ENCODE data around the gene NFKBIE. TPM values are rescaled to one million over a fixed set of nuclear protein-coding genes. Genes with fewer than 3 reads are reported as not detected.

Gene NFKBIE
- total and polyA plus RNA-seq, 9 of the 15 experiments (the other 6 are each of a cell fraction or from before 2014, with no cell fraction given): 2.1 to 16.4 (median 11.7) TPM

GRCh38 chr6:44237021-44237812, 28.1 kb downstream of the NFKBIE start:
- WGBS (ENCODE audit: insufficient coverage, low coverage, missing lambda C conversion rate): 39% methylated on average over 22 of the region's 22 CpGs
- DNase-seq (ENCODE audit: extremely low read depth in 1 of 4, low spot score in 3 of 4) (peak; percentile 79 to 90 (median 83)), FAIRE-seq (peak; percentile 87), ATAC-seq (peak; percentile 86)
- Histone ChIP-seq H3K9me3 (replicated peaks; ENCODE audit: control insufficient read depth, insufficient read depth, low read depth, low read length) (no peaks in the 10 kb centered on the region), H3K9ac (ENCODE audit: insufficient read depth in 1 of 2, low read depth in 2 of 2, low read length in 2 of 2) (peak overlapping the region; percentile 55 to 91; a peak in 3 of 4 replicates), H3K4me1 (replicated peaks in 1 of 2; ENCODE audit: control insufficient read depth in 2 of 2, insufficient read depth in 2 of 2, low read length in 2 of 2) (peaks cover 16 to 31% of the 10 kb centered on the region in 2 experiments; a peak in 4 of 5 replicates), H2AFZ (ENCODE audit: low read depth, low read length) (peak overlapping the region; percentile 94), H3K27ac (ENCODE audit: extremely low read depth, low read depth, low read length) (peak overlapping the region; percentile 79), H3K9me1 (ENCODE audit: control insufficient read depth, insufficient read depth, low read length) (no peaks in the 10 kb centered on the region), H3K4me2 (ENCODE audit: insufficient read depth, low read length) (peak overlapping the region; percentile 88), H3K36me3 (ENCODE audit: control insufficient read depth, insufficient read depth, low read length) (peaks cover 29% of the 10 kb centered on the region; the same call in 2 of the 3 replicates), H3K4me3 (peak overlapping the region; percentile 50), H3K79me2 (ENCODE audit: control insufficient read depth, insufficient read depth, low read length) (no peaks in the 10 kb centered on the region), H3K27me3 (ENCODE audit: control insufficient read depth in 2 of 2, insufficient read depth in 2 of 2, low read length in 2 of 2) (no peaks in the 10 kb centered on the region), H4K20me1 (replicated peaks; ENCODE audit: control insufficient read depth, insufficient read depth, low read length) (no peaks in the 10 kb centered on the region)
- ChIA-PET POLR2A (interaction anchor here (0.6 to 6.0 kb wide), 9 partner anchors 10 to 1228 kb away, joined by 3 to 90 read pairs (median 4); partner anchors contain the start of genes GTPBP2, HSP90AB1 and SLC29A1), CTCF (ENCODE audit: low intra/inter-chr PET ratio) (interaction anchor here (0.6 to 2.6 kb wide), 5 partner anchors 13 to 164 kb away, joined by 3 to 20 read pairs (median 6); no protein-coding TSS in a partner anchor)
- no TSS peak for BruUV-seq (replicated peaks)
- intact Hi-C loops (cut with micrococcal nuclease): loop anchor here (1.0 kb wide), 2 partner anchors 9 to 141 kb away; no protein-coding TSS in a partner anchor
- in situ Hi-C loops (cut with MboI): loop anchor here (5.0 kb wide), 1 partner anchor 65 kb away; no protein-coding TSS in a partner anchor
- TF ChIP-seq ZNF318 (IDR thresholded peaks at IDR 0.05; ENCODE audit: borderline replicate concordance in 1 of 2, low read depth in 1 of 2) (peak in 1 of 2 experiments; percentile 48; a peak in 1 of 4 replicates), JUN (IDR thresholded peaks at IDR 0.05; ENCODE audit: borderline replicate concordance, low read depth, low read length) (peak; percentile 84; the same call in 1 of the 2 replicates), JUN (CRISPR knock-in tag; IDR thresholded peaks at IDR 0.05; ENCODE audit: borderline replicate concordance) (no peak), ATF7 (IDR thresholded peaks at IDR 0.05) (no peak), ESRRB (CRISPR knock-in tag; IDR thresholded peaks at IDR 0.05; ENCODE audit: borderline replicate concordance) (no peak), ZBED1 (IDR thresholded peaks at IDR 0.05) (0 out of 2 replicates have a peak, but pooled peaks have one; percentile 15), SMARCE1 (IDR thresholded peaks at IDR 0.05) (peak; percentile 68), ZBTB33 (CRISPR knock-in tag; IDR thresholded peaks at IDR 0.05) (peak; percentile 69; the same call in 1 of the 2 replicates)
